Liver (tissue), 9 donors: ENCODE results near the gene HHIPL1. TPM values are rescaled to one million over a fixed set of nuclear protein-coding genes. Genes with fewer than 3 reads are reported as not detected.

ENCODE experiments used
- DNase-seq: peaks from one replicate; pipeline ENCODE4 v3.0.0-alpha.2; 2017; ENCODE audit warnings: low spot score
- H3K27ac ChIP-seq, 2 donors: one replicate each; pipeline ENCODE4 v1.7.0; 2013; ENCODE audit warnings: inconsistent platforms in 2 of 2, low read length in 2 of 2, control low read depth in 1 of 2, low read depth in 1 of 2, mild to moderate bottlenecking in 1 of 2
- H3K27me3 ChIP-seq, 4 donors: one replicate each; pipeline versions ENCODE4 v1.6.1 to v1.7.0; 2013; ENCODE audit warnings: low read length in 3 of 4, inconsistent platforms in 1 of 4, mild to moderate bottlenecking in 1 of 4, moderate library complexity in 1 of 4; ENCODE audit not compliant: control insufficient read depth in 4 of 4, insufficient read depth in 4 of 4
- H3K36me3 ChIP-seq, 4 donors: one replicate each; pipeline versions ENCODE4 v1.6.1 to v1.7.0; 2013; ENCODE audit warnings: low read length in 3 of 4, mild to moderate bottlenecking in 3 of 4, low read depth in 1 of 4, moderate library complexity in 1 of 4; ENCODE audit not compliant: control insufficient read depth in 4 of 4, insufficient read depth in 3 of 4
- H3K4me1 ChIP-seq, 4 donors: one replicate each; pipeline versions ENCODE4 v1.6.1 to v1.7.0; 2013; ENCODE audit warnings: low read length in 3 of 4, mild to moderate bottlenecking in 3 of 4, moderate library complexity in 1 of 4; ENCODE audit not compliant: control insufficient read depth in 4 of 4, insufficient read depth in 4 of 4
- H3K4me3 ChIP-seq, 3 donors: one replicate each; pipeline versions ENCODE4 v1.6.1 to v1.7.0; 2013; ENCODE audit warnings: low read length in 3 of 3, control low read depth in 1 of 3, low read depth in 1 of 3, mild to moderate bottlenecking in 1 of 3
- H3K9ac ChIP-seq, 2 donors: one replicate each; pipeline ENCODE4 v1.7.0; 2013; ENCODE audit warnings: low read length in 2 of 2, mild to moderate bottlenecking in 2 of 2, moderate library complexity in 2 of 2, control low read depth in 1 of 2, low read depth in 1 of 2
- H3K9me3 ChIP-seq, 4 donors: one replicate each; pipeline versions ENCODE4 v1.6.1 to v1.7.0; 2013; ENCODE audit warnings: low read length in 3 of 4; ENCODE audit not compliant: control insufficient read depth in 4 of 4
- ATF3 ChIP-seq: IDR thresholded peaks from 2 replicates; pipeline ENCODE4 v1.6.1; 2016; ENCODE audit warnings: antibody characterized with exemption
- CTCF ChIP-seq: fragments of 150-350 bp; IDR thresholded peaks from 2 replicates; pipeline ENCODE4 v1.5.1; 2017; ENCODE audit warnings: improper control_type of control experiment, low read depth, low read length; ENCODE audit not compliant: missing input control
- EGR1 ChIP-seq, 2 donors: IDR thresholded peaks; 2 replicates each; pipeline ENCODE4 v1.6.1; 2016 to 2018; ENCODE audit warnings: antibody characterized with exemption in 2 of 2, low read depth in 2 of 2
- FOXA1 ChIP-seq: IDR thresholded peaks from 2 replicates; pipeline ENCODE4 v1.6.1; 2016; ENCODE audit warnings: antibody characterized with exemption
- FOXA2 ChIP-seq: IDR thresholded peaks from 2 replicates; pipeline ENCODE4 v1.6.1; 2016; ENCODE audit warnings: antibody characterized with exemption
- GABPA ChIP-seq, 2 donors: IDR thresholded peaks in 1 of 2; conservative IDR thresholded peaks in 1 of 2; 2 replicates each; pipeline ENCODE4 v1.6.1; 2016; ENCODE audit warnings: antibody characterized with exemption in 2 of 2, mild to moderate bottlenecking in 1 of 2, moderate library complexity in 1 of 2
- HNF4A ChIP-seq, 2 donors: conservative IDR thresholded peaks; 2 replicates each; pipeline ENCODE4 v1.6.1; 2016; ENCODE audit warnings: antibody characterized with exemption in 2 of 2, mild to moderate bottlenecking in 2 of 2
- HNF4G ChIP-seq: IDR thresholded peaks from 2 replicates; pipeline ENCODE4 v1.6.1; 2016; ENCODE audit warnings: antibody characterized with exemption
- JUND ChIP-seq, 2 donors: IDR thresholded peaks; 2 replicates each; pipeline ENCODE4 v1.6.1; 2016; ENCODE audit warnings: antibody characterized with exemption in 2 of 2
- MAX ChIP-seq: IDR thresholded peaks from 2 replicates; pipeline ENCODE4 v1.6.1; 2016; ENCODE audit warnings: antibody characterized with exemption
- NR2F2 ChIP-seq: IDR thresholded peaks from 2 replicates; pipeline ENCODE4 v1.6.1; 2016; ENCODE audit warnings: antibody characterized with exemption
- RAD21 ChIP-seq, 2 donors: IDR thresholded peaks; 2 replicates each; pipeline ENCODE4 v1.6.1; 2016; ENCODE audit warnings: antibody characterized with exemption in 2 of 2, mild to moderate bottlenecking in 2 of 2
- REST ChIP-seq: IDR thresholded peaks from 2 replicates; pipeline ENCODE4 v1.6.1; 2016; ENCODE audit warnings: antibody characterized with exemption, mild to moderate bottlenecking
- RXRA ChIP-seq, 2 donors: IDR thresholded peaks; 2 replicates each; pipeline ENCODE4 v1.6.1; 2017 to 2018; ENCODE audit warnings: antibody characterized with exemption in 2 of 2, mild to moderate bottlenecking in 1 of 2
- SP1 ChIP-seq: IDR thresholded peaks from 2 replicates; pipeline ENCODE4 v1.6.1; 2018; ENCODE audit warnings: antibody characterized with exemption, mild to moderate bottlenecking
- TAF1 ChIP-seq: conservative IDR thresholded peaks from 2 replicates; pipeline ENCODE4 v1.6.1; 2016; ENCODE audit warnings: antibody characterized with exemption, mild to moderate bottlenecking
- YY1 ChIP-seq: IDR thresholded peaks from 2 replicates; pipeline ENCODE4 v1.6.1; 2016; ENCODE audit warnings: antibody characterized with exemption, mild to moderate bottlenecking
- ZBTB33 ChIP-seq: IDR thresholded peaks from 2 replicates; pipeline ENCODE4 v1.6.1; 2016; ENCODE audit warnings: antibody characterized with exemption
- WGBS: extraction: QIAGEN DNeasy Blood & Tissue Kit; methylation state at CpG from one replicate; pipeline ENCODE4 v1.1.7; 2013; 5-methylcytosine and 5-hydroxymethylcytosine counted together
- polyA plus RNA-seq, 2 donors: library from polyadenylated mRNA; stranded (reverse) in 1 of 2; unstranded in 1 of 2; fragments of 200-250 nt in 1 of 2; fragments of >200 nt in 1 of 2; fragmentation: Nextera tagmentation in 1 of 2; extraction: Ambion mirVana in 1 of 2; gene quantifications; one replicate each; pipeline versions ENCODE4 v1.2.1 to v1.2.3, GENCODE V29; 2013 to 2015
- total RNA-seq, 2 donors: library from RNA; depleted of rRNA; stranded (reverse); fragments of >200 nt; gene quantifications; one replicate each; pipeline ENCODE4 v1.2.3, GENCODE V29; 2014
- donor health status: healthy.
- donor health status: healthy.
- donor health status: healthy.
- donor health status: healthy.
- donor health status: healthy.

HHIPL1 gene
- total and polyA plus RNA-seq, 4 donors, result 0.96 to 1.7 (median 1.0) TPM

GRCh38 chr14:99662846-99663245, 17.9 kb downstream of the HHIPL1 start:
- Histone ChIP-seq H3K27me3 (peaks cover 0 to 4% (median 1%) of the 10 kb centered on the region in 4 donors), H3K9me3 (no peaks in the 10 kb centered on the region), H3K4me1 (peaks cover 0 to 2% (median 0%) of the 10 kb centered on the region in 4 donors), H3K4me3 (no peak overlapping the region), H3K9ac (no peak overlapping the region), H3K36me3 (no peaks in the 10 kb centered on the region), H3K27ac (no peak overlapping the region)
- 90% methylated on average over 10 of the region's 10 CpGs for WGBS
- no peak for DNase-seq
- no peak for TF ChIP-seq YY1
- no peak for TF ChIP-seq GABPA (IDR thresholded peaks at IDR 0.05 in 1 of 2, conservative IDR thresholded peaks at IDR 0.05 in 1 of 2)
- TF ChIP-seq EGR1 (IDR thresholded peaks at IDR 0.05; ENCODE audit: low read depth in 2 of 2), result no peak
- TF ChIP-seq SP1, result no peak
- TF ChIP-seq ZBTB33, result no peak
- no peak for TF ChIP-seq JUND (IDR thresholded peaks at IDR 0.05)
- no peak for TF ChIP-seq CTCF
- no peak for TF ChIP-seq MAX
- TF ChIP-seq FOXA1, result no peak
- TF ChIP-seq RXRA (IDR thresholded peaks at IDR 0.05), result no peak
- TF ChIP-seq RAD21 (IDR thresholded peaks at IDR 0.05), result no peak
- no peak for TF ChIP-seq TAF1
- no peak for TF ChIP-seq HNF4G
- TF ChIP-seq HNF4A (conservative IDR thresholded peaks at IDR 0.05), result no peak
- no peak for TF ChIP-seq REST
- TF ChIP-seq NR2F2, result no peak
- TF ChIP-seq ATF3, result no peak
- no peak for TF ChIP-seq FOXA2
